Activated CD8-positive, alpha-beta T cell treated with anti-CD3 and anti-CD28 coated beads for 36 hours (primary cell): ENCODE data around the gene RSPO3. TPM values are rescaled to one million over a fixed set of nuclear protein-coding genes. Genes with fewer than 3 reads are reported as not detected.

Source experiments
- ATAC-seq: fragments of 200-7000 bp; cut with Tn5 transposase; one replicate; pipeline ENCODE4 v1.10.0; 2021; ENCODE audit warnings: mild to moderate bottlenecking, moderate library complexity
- CTCF ChIA-PET: fragments of 350-600 bp; sonication (Branson Sonifier 250); formaldehyde crosslinking; loops from one replicate; lab custom pipeline; 2021; ENCODE audit warnings: antibody characterized with exemption; lab: Charles Lee
- POLR2A ChIA-PET: fragments of 350-600 bp; sonication (Branson Sonifier 250); formaldehyde crosslinking; loops from one replicate; lab custom pipeline; 2021; ENCODE audit warnings: antibody characterized with exemption; lab: Charles Lee
- DNase-seq: peaks from one replicate; pipeline ENCODE4 v3.0.0-alpha.2; 2020
- H3K27ac Mint-ChIP-seq: one replicate; pipeline ENCODE4 v1.8.0; 2021; ENCODE audit warnings: mild to moderate bottlenecking, mixed read lengths
- H3K27me3 Mint-ChIP-seq: one replicate; pipeline ENCODE4 v1.8.0; 2021; ENCODE audit warnings: mixed read lengths
- H3K36me3 Mint-ChIP-seq: one replicate; pipeline ENCODE4 v1.8.0; 2021; ENCODE audit warnings: low read depth, mixed read lengths
- H3K4me1 Mint-ChIP-seq: one replicate; pipeline ENCODE4 v1.8.0; 2021; ENCODE audit warnings: low read depth, mixed read lengths
- H3K4me3 Mint-ChIP-seq: one replicate; pipeline ENCODE4 v1.8.0; 2021; ENCODE audit warnings: mild to moderate bottlenecking, moderate library complexity, mixed read lengths
- H3K9me3 Mint-ChIP-seq: one replicate; pipeline ENCODE4 v1.8.0; 2021; ENCODE audit warnings: mixed read lengths
- CTCF ChIP-seq: fragments of 200-600 bp; IDR thresholded peaks from one replicate; pipeline ENCODE4 v1.8.0; 2022; ENCODE audit warnings: antibody characterized with exemption, mild to moderate bottlenecking
- intact Hi-C: fragments of 100-400 bp; cut with micrococcal nuclease; formaldehyde crosslinking; loops from one replicate; pipeline ENCODE4 v1.10.0; 2022
- total RNA-seq, 2 experiments: library from RNA; stranded (reverse); gene quantifications; one replicate each; pipeline ENCODE4 v1.2.3, GENCODE V29; 2021

Gene RSPO3
- total RNA-seq, 2 experiments from 2014 or later: not detected

GRCh38 chr6:127100510-127101140 lies 17.8 kb upstream of the RSPO3 start:
- Mint-ChIP-seq H3K4me1 (no peaks in the 10 kb centered on the region), H3K27ac (no peak overlapping the region), H3K36me3 (no peaks in the 10 kb centered on the region), H3K27me3 (peaks cover 5% of the 10 kb centered on the region), H3K4me3 (no peak overlapping the region), H3K9me3 (no peaks in the 10 kb centered on the region)
- intact Hi-C loops: no loop called here
- no peak for DNase-seq
- ChIA-PET POLR2A (no interaction called here), CTCF (interaction anchor here (0.8 to 1.2 kb wide), 2 partner anchors 9 to 20 kb away, joined by 3 to 5 read pairs; no protein-coding TSS in a partner anchor)
- no peak for ATAC-seq
- no peak for TF ChIP-seq CTCF

- TF ChIP-seq CTCF: no peak
- H3K27me3 Mint-ChIP-seq: peaks cover 11% of the 10 kb centered on the region
- H3K4me1 Mint-ChIP-seq: no peaks in the 10 kb centered on the region
- ATAC-seq (no peak), DNase-seq (no peak)
- H3K4me3 Mint-ChIP-seq: no peak overlapping the region
- H3K36me3 Mint-ChIP-seq: no peaks in the 10 kb centered on the region
- POLR2A ChIA-PET: no interaction called here
- H3K9me3 Mint-ChIP-seq: no peaks in the 10 kb centered on the region
- H3K27ac Mint-ChIP-seq: no peak overlapping the region
- CTCF ChIA-PET: no interaction called here
- intact Hi-C loops: no loop called here
Observed at GRCh38 chr6:127102299-127102698, 16.2 kb upstream of the RSPO3 start.

- DNase-seq: no peak
- Mint-ChIP-seq H3K4me1 (no peaks in the 10 kb centered on the region), H3K9me3 (no peaks in the 10 kb centered on the region), H3K36me3 (no peaks in the 10 kb centered on the region), H3K27ac (no peak overlapping the region), H3K4me3 (no peak overlapping the region), H3K27me3 (peaks cover 13% of the 10 kb centered on the region)
- TF ChIP-seq CTCF: no peak
- intact Hi-C loops: no loop called here
- no peak for ATAC-seq
- CTCF ChIA-PET: no interaction called here
- POLR2A ChIA-PET: no interaction called here
Observed at GRCh38 chr6:127102859-127103258, 15.6 kb upstream of the RSPO3 start.

GRCh38 chr6:127103482-127103881 lies 15.0 kb upstream of the RSPO3 start:
- POLR2A ChIA-PET: interaction anchor here (0.6 kb wide), 1 partner anchor 309 kb away, joined by 3 read pairs; no protein-coding TSS in a partner anchor
- CTCF ChIA-PET: no interaction called here
- H3K27ac Mint-ChIP-seq: no peak overlapping the region
- TF ChIP-seq CTCF: no peak
- H3K4me1 Mint-ChIP-seq: no peaks in the 10 kb centered on the region
- ATAC-seq: no peak
- no peak for DNase-seq
- no peak overlapping the region for H3K4me3 Mint-ChIP-seq
- H3K27me3 Mint-ChIP-seq: peaks cover 15% of the 10 kb centered on the region
- intact Hi-C loops: no loop called here
- H3K9me3 Mint-ChIP-seq: no peaks in the 10 kb centered on the region
- no peaks in the 10 kb centered on the region for H3K36me3 Mint-ChIP-seq

GRCh38 chr6:127107916-127108315 lies 10.6 kb upstream of the RSPO3 start:
- Mint-ChIP-seq H3K4me1 (no peaks in the 10 kb centered on the region), H3K4me3 (no peak overlapping the region), H3K36me3 (no peaks in the 10 kb centered on the region), H3K9me3 (no peaks in the 10 kb centered on the region), H3K27me3 (peaks cover 11% of the 10 kb centered on the region), H3K27ac (no peak overlapping the region)
- POLR2A ChIA-PET: no interaction called here
- TF ChIP-seq CTCF: no peak
- CTCF ChIA-PET: no interaction called here
- intact Hi-C loops: no loop called here
- ATAC-seq (no peak), DNase-seq (no peak)
